NCI-H1436 (cell line): Measurements from ENCODE around the gene CARS1.

Experiments
- DNase-seq: peaks from one replicate; lab custom pipeline; 2025; lab: John Stamatoyannopoulos, UW

The CARS1 gene

DNA sequence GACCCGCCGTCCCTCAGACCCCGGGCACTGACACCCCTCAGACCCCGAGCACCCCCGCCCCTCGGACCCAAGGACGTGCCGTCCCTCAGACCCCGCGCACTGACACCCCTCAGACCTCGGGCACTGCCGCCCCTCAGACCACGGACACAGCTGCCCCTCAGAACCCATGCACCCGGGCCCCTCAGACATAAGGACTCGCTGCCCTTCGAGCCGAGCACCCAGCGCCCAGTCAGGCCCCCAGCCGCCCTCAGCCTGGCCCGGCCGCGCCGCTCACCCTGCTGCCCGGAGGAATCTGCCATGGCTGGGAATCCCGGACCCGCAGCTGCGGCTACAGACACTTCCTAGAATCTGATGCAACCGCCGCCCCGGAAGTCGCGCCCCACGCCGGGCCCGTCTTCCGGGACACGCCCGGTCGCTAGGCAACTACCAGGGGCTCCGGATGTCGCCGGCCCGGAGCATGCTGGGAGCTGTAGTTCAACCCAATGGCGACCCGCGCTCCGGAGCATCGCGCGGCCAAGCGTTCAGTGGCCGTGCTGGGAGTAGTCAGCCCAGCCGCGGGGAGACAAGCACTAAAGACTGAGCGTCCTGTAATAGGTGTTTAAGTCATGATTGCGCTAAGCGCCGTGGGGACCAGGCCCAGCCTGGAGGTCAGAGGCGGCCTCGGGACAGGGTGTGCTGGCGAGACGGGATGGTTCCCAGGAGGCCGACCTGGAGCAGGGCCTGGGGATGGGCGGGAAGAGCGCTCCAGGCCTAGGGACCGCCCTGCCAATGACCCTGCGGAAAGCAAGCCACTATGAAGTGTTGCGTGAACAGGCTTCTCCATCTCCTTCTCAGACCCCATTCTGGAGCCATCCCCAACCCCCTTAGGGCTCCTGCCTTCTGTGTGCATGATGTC lies at the start of gene CARS1:
CARS1 (minus strand) TSS at position 355 of the 895 bp plus-strand sequence; CDS start at position 299, 56 bp downstream.
- DNase-seq: peak; percentile 88

GRCh38 chr11:3105791-3106735 lies 48.8 kb upstream of the CARS1 start:
- DNase-seq: no peak

DNA sequence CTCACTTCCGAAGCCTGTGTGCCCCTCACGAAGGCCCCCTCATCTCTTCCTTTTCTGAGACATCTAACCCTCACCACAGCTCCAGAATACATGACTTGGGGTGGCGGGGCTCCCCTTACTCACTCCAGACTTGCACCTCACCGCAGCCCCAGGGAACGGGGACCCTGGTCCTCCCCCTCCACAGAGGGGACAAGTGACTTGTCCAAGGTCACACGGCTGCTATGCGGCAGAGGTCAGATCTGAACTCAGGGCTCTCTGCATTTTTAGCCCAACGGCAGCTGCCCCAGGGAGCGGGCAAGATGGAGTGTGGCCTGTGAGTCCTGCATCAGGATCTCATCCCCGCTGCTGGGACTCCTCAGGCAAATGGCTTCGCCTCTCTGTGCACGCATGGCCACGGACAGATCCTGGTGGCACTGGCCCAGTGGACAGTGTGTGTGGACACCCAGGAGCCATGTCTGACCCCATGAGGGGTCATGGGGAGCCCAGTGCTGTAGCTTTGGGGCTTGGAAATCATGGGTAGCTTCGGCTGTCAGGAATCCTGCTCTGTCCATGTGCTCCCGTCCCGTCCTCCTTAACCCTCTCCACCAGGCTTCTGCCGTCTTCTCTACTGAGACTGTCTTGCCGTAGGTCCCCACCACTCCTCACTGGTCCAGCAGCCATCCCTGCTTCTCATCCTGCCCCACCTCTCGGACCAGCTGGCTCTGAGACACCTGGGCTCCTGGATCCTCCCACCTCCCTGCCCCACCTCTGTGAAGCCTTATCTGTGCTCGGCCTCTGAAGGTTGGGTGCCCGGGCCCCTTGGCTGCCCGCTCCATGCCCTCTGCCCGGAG lies 48.0 kb upstream of the CARS1 start:
- no peak for DNase-seq

DNA sequence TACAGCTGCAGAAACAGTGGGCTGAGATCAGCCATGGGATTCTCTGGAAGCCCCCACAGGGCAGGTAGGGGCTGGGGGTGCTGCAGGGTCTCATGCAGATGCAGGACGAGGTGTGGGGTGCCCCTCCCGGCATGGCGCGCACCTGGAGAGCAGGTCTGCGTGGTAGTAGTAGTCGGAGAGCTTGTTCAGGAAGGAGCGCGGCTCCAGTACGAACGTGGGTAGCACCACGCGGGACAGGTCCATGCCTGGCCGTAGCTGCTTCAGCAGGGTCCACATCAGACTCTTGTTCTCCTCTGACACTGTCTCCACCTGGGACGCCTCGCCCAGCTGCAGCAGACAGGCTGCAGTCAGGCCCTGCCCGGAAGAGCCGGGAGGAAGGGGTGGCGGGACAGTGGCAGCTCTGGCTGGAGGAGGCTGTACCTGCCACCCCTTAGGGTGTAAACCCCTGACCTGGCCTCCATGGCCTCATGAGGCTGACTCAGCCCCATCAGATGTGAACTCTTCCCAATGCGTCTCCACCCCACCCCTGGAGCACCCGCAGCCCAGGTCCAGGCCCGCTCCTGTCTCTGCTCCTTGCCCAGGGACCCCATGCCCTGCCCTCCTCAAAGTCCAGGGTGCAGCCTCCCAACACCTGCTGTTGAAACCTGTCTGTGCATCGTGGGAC lies 47.0 kb upstream of the CARS1 start:
- DNase-seq: no peak

DNA sequence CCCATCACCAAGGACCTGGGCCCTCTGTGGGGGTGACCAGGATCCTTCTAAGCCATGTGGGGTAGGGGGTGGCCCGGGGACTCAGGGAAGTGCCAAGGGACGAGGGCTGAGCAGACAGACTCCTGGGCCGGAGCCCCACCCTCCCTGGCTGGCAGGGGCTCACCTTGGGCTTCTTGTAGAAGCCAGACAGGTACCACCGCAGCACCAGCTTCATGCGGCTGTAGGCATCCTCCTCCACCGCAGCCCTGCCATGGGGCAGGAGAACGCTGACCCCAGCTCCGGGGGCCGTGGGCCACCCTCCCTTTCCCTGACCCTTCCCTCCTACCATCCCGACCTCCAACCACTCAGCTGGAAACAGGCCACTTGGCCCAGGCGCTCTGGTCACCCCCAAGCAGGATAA lies 45.9 kb upstream of the CARS1 start:
- DNase-seq: no peak

GRCh38 chr11:3102641-3102921 lies 45.4 kb upstream of the CARS1 start:
- no peak for DNase-seq

GRCh38 chr11:3101921-3102640 lies 44.9 kb upstream of the CARS1 start:
- DNase-seq: no peak

GRCh38 chr11:3099178-3099577 lies 42.0 kb upstream of the CARS1 start:
- DNase-seq: no peak

DNA sequence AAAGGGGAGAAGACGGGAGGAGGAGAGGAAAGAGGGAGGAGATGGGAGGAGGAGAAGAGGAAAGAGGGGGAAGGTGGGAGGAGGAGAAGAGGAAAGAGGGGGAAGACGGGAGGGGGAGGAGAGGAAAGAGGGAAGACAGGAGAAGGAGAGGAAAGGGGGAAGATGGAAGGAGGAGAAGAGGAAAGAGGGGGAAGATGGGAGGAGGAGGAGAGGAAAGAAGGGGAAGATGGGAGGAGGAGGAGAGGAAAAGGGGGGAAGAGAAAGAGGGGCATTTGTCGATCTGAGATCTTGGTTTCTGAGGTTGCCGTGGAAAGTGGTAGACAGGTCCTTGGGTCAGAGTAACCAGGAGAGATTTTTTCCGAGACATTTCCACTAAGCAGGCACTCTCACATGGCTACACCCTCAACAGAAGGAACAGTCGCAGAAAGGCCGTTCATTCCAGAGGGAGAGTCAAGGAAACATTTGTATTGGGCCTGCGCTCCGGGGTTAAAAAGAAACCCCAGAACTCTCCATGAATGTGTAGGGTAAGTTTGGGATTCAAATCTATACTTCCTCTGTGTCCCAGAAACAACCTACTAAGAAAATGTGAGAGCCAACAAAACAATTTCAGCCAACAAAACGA lies 39.8 kb upstream of the CARS1 start:
- DNase-seq: no peak

- DNase-seq: no peak
These were observed 38.6 kb upstream of the CARS1 start for GRCh38 chr11:3095712-3096361.

- no peak for DNase-seq
These were observed 37.1 kb upstream of the CARS1 start for GRCh38 chr11:3094223-3094824.

GRCh38 chr11:3093281-3094191 lies 36.3 kb upstream of the CARS1 start:
- no peak for DNase-seq

DNA sequence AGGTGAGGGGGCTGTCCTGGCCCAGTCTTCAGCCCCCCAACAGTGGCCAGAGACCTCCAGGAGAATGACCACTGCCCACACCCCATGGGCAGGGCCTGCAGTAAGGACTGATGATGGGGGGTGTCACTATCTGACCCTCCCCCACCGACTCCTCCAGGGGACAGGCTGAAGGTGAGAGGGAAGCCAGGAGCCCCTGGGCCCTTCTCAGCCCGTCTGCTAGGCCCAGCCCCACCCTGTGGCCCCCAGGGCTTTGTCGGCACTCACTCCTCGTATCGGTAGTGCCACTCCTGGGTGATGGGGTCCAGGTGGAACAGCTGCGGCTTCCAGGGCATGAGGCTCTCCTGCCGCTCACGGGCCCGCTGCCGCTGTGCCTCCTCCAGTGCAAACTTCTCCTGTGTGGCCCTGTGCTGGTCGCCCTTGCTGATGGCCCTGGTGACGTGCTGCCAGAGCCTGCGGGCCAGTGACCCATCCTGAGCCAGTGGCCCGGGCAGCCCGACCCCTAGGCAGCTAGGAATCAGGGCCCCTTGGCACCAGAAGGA lies 35.4 kb upstream of the CARS1 start:
- DNase-seq: no peak

- peak; percentile 41 for DNase-seq
These were observed 34.8 kb upstream of the CARS1 start for GRCh38 chr11:3091846-3092602.

GRCh38 chr11:3091081-3091845 lies 34.0 kb upstream of the CARS1 start:
- DNase-seq: no peak

- DNase-seq: no peak
These were observed 33.1 kb upstream of the CARS1 start for GRCh38 chr11:3090096-3090901.
